Measurements from ENCODE around the gene MIS18BP1. TPM values are rescaled to one million over a fixed set of nuclear protein-coding genes. Genes with fewer than 3 reads are reported as not detected.
"Not testable (repeated sequence)": the region's sequence is repeated elsewhere in the genome, so short reads cannot be mapped to it uniquely, and the experiment has no call there.

The MIS18BP1 gene
- total RNA-seq, 4 donors from 2014 or later: 10.8 to 20.8 (median 12.7) TPM

GRCh38 chr14:45284802-45285201, 31.8 kb upstream of the MIS18BP1 start:
- H3K9me3 ChIP-seq: peaks cover 0 to 13% (median 8%) of the 10 kb centered on the region in 4 donors
- H3K27ac ChIP-seq (replicated peaks in 1 of 4): no peak overlapping the region
- no peaks in the 10 kb centered on the region for H3K27me3 ChIP-seq
- 88% methylated on average over 2 of the region's 2 CpGs for WGBS
- H3K4me1 ChIP-seq: no peaks in the 10 kb centered on the region
- no peak for DNase-seq (ENCODE audit: extremely low spot score)
- no peak overlapping the region for H3K4me3 ChIP-seq
- intact Hi-C loops (cut with DNase I): no loop called here
- no peaks in the 10 kb centered on the region for H3K36me3 ChIP-seq
- no peak for TF ChIP-seq POLR2AphosphoS5 (IDR thresholded peaks at IDR 0.05)
- no peak for TF ChIP-seq EP300 (IDR thresholded peaks at IDR 0.05)
- no peak for TF ChIP-seq CTCF (IDR thresholded peaks at IDR 0.05)
- TF ChIP-seq POLR2A (IDR thresholded peaks at IDR 0.05; ENCODE audit: low read depth): no peak

- H3K36me3 ChIP-seq; H3K4me1 ChIP-seq; H3K4me3 ChIP-seq; H3K27me3 ChIP-seq; intact Hi-C loops (cut with DNase I); H3K27ac ChIP-seq (replicated peaks in 1 of 4); DNase-seq (ENCODE audit: extremely low spot score): not testable (repeated sequence)
- 92% methylated on average over 12 of the region's 12 CpGs for WGBS
- H3K9me3 ChIP-seq: peaks cover 0 to 13% (median 8%) of the 10 kb centered on the region in 4 donors
These were observed 28.9 kb upstream of the MIS18BP1 start for GRCh38 chr14:45281731-45282400.

DNA sequence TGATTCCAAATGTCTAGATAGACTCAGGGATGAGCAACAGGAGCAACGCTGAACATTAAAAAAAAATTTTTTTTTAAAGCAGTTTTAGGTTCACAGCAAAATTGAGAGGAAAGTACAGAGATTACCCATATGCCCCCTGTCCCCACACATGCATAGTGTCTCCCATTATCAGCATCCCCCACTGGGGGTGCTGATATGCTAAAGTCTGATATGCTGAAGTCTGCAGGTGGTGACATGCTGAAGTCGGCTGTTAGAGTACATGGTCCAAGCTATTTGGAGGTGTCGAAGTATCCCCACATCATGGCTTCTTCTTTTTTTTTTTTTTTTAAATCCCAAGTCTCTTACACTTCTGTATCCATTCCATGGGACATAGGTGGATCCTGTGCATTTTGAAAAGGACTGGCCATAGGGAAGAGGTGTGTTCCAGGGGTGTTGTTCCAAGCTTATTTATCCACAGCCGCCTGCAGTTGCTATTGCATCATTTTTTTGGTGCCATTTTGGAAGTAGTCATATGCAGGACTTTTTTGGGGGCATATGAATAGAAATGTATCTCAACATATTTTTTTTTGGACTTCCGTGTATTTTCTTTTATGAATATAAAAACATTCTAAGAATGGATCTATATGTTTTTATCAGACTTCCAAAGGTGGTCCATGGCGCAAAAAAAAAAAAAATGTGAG, 19.0 kb upstream of the MIS18BP1 start:
- WGBS: 91% methylated on average over 6 of the region's 6 CpGs
- Histone ChIP-seq H3K27ac (replicated peaks in 1 of 4) (no peak overlapping the region), H3K27me3 (no peaks in the 10 kb centered on the region), H3K9me3 (no peaks in the 10 kb centered on the region), H3K4me3 (no peak overlapping the region), H3K4me1 (peaks cover 0 to 6% (median 0%) of the 10 kb centered on the region in 4 donors), H3K36me3 (no peaks in the 10 kb centered on the region)
- TF ChIP-seq POLR2A (IDR thresholded peaks at IDR 0.05; ENCODE audit: low read depth) (no peak), EP300 (IDR thresholded peaks at IDR 0.05) (no peak), CTCF (IDR thresholded peaks at IDR 0.05) (no peak), POLR2AphosphoS5 (IDR thresholded peaks at IDR 0.05) (no peak)
- intact Hi-C loops (cut with DNase I): loop anchor here (5.0 kb wide), 1 partner anchor 360 kb away; no protein-coding TSS in a partner anchor
- no peak for DNase-seq (ENCODE audit: extremely low spot score)

GRCh38 chr14:45270031-45270430, 17.0 kb upstream of the MIS18BP1 start:
- DNase-seq (ENCODE audit: extremely low spot score): no peak
- Histone ChIP-seq H3K36me3 (no peaks in the 10 kb centered on the region), H3K27me3 (no peaks in the 10 kb centered on the region), H3K4me3 (no peak overlapping the region), H3K27ac (replicated peaks in 1 of 4) (no peak overlapping the region), H3K9me3 (no peaks in the 10 kb centered on the region), H3K4me1 (peaks cover 0 to 6% (median 0%) of the 10 kb centered on the region in 4 donors)
- 57% methylated on average over 1 of the region's 1 CpG for WGBS
- TF ChIP-seq POLR2A (IDR thresholded peaks at IDR 0.05; ENCODE audit: low read depth) (no peak), CTCF (IDR thresholded peaks at IDR 0.05) (no peak), EP300 (IDR thresholded peaks at IDR 0.05) (no peak), POLR2AphosphoS5 (IDR thresholded peaks at IDR 0.05) (no peak)
- intact Hi-C loops (cut with DNase I): loop anchor here (5.0 kb wide), 1 partner anchor 358 kb away; no protein-coding TSS in a partner anchor

DNA sequence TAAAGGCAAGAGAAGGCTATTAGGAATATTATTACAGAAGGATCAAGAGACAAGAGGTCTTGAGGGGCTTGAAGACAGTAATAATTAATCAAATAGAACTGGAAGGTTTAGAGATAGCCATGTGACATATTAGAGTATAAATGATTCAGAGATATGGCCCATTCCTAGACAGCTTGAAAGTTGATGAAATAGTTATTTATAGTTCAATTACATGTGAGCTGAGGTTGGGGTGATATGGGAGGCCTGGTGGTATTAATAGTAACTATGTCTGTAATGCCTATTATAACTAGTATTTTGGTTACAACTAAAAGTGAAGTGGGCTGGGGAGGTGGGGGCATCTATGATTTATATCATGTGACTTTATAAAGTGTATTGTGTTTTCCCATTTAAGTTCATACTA, 14.1 kb upstream of the MIS18BP1 start:
- H3K4me3 ChIP-seq: no peak overlapping the region
- H3K36me3 ChIP-seq: no peaks in the 10 kb centered on the region
- no peak for DNase-seq (ENCODE audit: extremely low spot score)
- no peak for TF ChIP-seq EP300 (IDR thresholded peaks at IDR 0.05)
- peaks cover 0 to 6% (median 0%) of the 10 kb centered on the region in 4 donors for H3K4me1 ChIP-seq
- H3K27me3 ChIP-seq: no peaks in the 10 kb centered on the region
- intact Hi-C loops (cut with DNase I): no loop called here
- no peak overlapping the region for H3K27ac ChIP-seq (replicated peaks in 1 of 4)
- H3K9me3 ChIP-seq: no peaks in the 10 kb centered on the region
